Inflammatory macrophage treated with lipopolysaccharide for 4 hours (primary cell): ENCODE data around the gene ZNF462.
"Not testable (repeated sequence)": the region's sequence is repeated elsewhere in the genome, so short reads cannot be mapped to it uniquely, and the experiment has no call there.

Source experiments
- DNase-seq: peaks from one replicate; pipeline ENCODE4 v3.0.0-alpha.2; 2020

Gene ZNF462

DNA sequence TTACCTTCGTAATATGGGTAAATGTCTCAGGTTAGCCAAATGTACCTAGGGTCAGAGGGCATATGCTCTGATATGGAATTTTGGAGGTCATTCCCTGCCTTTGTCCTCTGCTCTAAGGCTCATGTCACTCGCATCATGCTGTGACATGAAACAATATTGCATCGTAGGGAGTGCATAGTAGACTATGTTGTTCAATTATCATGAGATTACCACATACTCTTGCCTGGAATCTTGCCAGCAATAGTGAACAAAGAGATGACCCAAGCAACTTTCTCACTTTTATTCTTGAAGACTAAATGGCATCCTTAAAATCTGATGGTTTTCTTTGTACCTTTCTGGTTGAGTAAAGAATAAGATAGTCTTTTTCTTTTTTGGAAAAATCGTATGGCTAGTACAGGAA, 27.6 kb downstream of the ZNF462 start:
- DNase-seq = peak; percentile 35

DNA sequence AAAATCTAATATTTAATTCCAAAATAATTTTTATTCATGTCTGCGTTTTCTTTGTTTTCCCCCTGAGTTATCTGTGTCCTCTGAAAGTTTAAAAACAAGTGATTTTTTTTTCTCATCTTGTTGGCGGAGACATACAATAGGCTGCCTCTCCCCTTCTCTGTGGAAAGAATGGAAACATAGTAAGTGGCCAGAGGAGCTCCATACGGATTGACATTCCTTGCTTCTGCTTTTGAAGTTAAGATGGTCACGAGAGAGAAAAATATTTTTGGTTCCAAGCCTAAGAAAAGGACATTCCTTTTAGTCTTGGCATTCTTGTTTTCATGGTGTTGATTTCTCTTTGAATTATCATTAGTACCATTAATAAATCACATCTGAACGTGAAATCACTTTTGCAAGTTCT, 28.3 kb downstream of the ZNF462 start:
- DNase-seq = no peak

DNA sequence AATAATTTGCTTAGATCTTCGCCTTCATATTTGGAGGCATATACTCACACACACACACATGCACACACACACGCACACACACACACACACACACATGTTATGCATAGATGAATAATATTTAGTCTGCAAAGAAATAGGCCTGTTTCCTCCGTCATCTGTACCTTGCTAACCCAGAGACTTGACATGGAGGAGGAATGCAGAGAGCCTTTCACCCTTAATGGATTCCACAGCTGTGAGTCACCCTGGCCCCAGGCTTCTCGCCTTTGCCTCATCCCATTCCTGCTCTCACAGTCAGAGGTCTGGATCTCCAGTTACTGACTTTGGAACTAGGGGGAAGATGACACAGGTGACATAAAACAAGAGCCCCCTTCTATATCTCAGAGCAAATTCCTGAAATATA, 29.7 kb downstream of the ZNF462 start:
- no peak for DNase-seq

DNA sequence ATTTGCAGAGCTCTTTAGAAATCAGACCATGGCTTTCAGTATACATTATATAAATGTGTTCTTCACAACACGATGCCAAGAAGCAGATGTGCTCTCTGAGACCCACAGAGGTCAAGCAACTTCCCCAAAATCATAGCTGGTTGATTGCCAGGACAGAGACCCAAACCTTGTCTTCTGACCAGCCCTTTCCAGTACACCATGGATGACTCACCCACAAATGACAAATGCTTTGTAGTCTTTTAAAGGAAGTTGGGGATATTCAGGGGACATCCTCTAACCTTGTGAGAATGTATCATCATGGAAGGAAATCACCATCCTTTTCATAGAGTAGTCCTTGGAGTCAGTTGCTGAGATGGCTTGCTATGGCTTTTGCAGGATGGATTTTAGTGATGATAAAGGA, 30.1 kb downstream of the ZNF462 start:
- DNase-seq = peak; percentile 89

DNA sequence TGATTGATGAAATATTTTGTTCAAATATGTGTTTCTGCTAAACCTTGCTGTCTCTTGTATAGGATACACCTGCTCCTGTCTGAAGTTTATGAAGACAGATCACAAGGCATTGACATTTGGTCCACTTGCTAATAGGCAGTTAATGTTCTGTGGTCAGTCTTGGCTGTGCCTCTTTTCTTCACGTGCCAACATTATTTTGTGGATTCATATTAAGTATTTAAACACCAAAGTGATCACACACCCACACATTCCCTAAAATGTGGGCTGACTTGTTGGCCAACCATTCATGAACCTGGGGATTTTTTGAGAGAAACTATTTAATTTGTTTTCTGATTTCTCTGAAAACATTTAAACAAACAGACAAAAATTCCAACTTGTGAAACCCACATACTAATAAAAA, 33.7 kb downstream of the ZNF462 start:
- no peak for DNase-seq

DNA sequence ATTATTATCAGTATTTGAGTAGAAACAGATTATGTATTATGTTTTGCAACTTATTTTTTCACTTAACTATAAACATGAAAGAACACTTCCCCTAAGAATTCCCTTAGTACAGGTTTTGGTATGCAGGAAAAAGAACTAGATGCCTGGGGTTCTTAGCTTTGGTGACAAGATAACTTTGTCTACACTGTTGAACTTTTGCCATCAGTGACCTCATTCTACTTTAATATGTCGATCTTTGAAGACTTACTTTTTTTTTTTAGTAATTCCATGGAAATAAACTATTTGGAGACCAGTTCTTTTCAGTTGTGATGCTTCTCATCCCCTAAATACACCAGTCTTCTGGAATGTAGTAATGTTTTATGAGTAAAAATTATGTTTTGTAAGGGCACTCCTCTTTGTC, 34.3 kb downstream of the ZNF462 start:
- DNase-seq = no peak

DNA sequence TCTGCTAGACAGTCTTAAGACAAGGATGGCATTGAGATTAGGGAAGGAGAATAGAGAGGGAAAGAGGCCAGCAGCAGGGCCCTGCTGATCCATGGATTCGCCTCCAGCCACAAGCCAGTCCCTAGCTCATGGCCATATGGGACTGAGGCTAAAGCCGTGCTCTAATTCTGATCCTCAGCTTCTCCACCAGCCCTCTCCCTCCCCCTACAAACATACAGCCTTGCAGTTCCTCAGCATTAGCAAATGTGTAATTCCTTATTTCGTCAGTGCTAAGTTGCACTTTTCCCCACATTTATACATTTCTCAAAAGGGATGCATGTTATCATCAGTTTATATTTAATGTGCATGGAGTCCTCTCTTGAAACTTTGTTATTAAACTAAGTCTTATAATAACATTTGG, 34.8 kb downstream of the ZNF462 start:
- DNase-seq = peak; percentile 24

DNA sequence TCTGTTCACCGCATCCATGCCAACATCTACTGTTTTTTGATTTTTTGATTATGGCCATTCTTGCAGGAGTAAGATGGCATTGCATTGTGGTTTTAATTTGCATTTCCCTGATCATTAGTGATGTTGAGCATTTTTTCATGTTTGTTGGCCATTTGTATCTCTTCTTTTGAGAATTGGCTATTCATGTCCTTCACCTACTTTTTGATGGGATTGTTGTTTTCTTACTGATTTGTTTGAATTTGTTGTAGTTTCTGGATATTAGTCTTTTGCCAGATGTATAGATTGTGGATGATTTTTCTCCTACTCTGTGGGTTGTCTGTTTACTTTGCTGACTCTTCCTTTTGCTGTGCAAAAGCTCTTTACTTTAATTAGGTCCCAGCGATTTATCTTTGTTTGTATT, 37.6 kb downstream of the ZNF462 start:
- DNase-seq = not testable (repeated sequence)

DNA sequence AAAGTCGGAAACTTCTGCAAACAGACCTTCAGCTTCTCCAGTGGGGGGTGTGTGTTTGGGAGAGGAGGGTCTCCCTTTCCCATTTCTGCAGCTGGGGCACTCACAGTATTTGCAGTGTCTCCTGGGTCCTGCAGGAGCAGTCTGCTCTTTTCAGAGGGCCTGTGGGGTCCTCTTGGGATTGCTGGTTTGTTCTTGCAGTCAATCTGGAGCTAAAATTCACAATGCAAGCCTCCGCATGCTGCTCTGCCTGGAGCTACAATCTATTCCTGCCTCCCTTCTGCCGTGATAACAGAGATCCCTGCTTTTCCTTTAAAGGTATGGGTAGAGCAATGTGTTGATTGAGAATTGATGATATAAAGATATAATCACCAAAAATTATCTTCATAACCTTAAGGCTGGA, 43.2 kb downstream of the ZNF462 start:
- no peak for DNase-seq

DNA sequence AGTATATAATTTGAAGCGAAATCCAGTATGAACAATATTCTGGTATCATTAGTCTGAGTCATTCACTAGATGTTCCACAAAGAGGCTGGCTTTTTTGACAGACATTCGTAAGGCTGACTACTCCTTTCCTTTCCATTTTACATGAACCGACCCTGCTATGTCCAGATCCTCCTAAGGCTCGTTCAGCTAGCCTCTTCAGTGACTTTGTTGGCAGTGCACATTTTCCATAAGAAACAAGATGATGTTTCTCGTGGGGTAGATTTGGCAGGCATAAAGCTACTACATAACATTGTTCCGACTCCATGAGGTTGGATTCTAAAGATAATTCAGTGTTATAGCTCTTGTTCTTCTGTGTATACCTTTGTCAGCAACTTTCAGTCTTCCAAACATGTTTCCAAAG, 49.0 kb downstream of the ZNF462 start:
- no peak for DNase-seq

DNA sequence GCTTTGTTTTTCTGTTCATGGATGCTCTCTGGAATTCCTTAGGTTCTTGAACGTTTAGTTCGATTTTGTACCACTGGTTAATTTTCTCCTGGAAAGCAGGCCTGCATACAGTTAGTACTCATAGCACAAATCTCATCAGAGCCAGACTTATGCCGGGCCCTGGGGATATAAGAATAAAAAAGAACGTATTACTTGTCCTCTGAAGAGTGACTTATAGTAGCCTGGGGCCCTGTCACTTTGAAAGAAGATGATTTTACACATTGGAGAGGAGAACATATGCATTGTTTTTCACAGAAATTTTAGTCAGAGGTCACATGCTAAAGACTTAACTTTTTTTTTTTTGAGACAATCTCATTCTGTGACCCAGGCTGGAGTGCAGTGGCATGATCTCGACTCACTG, 50.3 kb downstream of the ZNF462 start:
- DNase-seq = no peak

DNA sequence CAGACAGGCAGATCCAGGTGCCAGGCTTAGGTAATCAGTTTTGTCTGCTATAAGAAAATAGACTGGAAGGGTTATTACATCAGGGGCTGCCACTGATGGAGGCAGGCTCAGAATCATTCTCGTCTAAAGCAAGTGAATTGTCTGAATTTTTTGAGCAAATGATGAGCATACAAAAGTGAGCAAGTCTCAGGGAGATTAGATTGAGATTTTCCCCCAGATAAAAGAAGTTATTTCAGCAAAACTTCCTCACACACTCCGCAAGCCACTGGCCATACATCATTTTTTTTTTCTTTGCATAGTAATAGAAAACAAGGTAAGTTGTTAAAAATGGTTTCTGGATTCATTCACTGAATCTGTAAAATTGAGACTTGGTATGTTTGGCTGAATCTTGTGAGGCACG, 52.9 kb downstream of the ZNF462 start:
- no peak for DNase-seq

DNA sequence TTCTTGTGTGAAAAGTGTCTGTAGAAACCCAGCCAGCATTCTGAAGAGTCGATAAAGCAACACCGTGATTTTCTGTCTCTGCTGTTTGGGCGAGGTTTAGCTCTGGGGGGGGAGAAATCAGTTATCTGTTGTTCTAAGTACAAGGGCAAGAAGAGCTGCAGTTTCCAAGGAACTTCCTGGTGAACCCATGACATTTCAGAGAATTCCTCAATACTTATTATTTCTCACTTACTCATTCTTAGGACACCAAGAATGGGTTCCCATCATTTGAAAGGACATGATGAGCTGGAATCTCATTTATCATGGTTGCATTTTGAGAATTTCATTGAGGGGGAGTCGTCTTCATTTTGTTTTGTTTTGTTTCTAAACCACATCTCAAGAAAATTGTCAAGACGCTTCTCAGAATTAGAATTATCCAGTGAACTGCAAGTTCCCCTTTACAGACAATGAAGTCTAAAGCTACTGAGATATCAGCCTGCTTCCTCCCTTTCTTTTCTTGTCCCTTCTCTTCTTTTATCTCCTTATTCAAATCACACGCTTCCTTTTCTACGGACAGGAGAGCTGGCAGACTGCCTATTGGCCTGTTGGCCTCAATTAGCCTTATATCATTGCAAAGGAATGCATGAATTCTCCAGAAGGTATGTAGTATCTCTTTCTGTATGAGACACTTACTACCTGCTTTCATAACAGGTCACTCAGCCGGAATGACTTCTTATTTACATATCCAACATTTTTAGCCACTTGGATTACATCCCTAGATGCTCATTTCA, 53.7 kb downstream of the ZNF462 start:
- DNase-seq = no peak

DNA sequence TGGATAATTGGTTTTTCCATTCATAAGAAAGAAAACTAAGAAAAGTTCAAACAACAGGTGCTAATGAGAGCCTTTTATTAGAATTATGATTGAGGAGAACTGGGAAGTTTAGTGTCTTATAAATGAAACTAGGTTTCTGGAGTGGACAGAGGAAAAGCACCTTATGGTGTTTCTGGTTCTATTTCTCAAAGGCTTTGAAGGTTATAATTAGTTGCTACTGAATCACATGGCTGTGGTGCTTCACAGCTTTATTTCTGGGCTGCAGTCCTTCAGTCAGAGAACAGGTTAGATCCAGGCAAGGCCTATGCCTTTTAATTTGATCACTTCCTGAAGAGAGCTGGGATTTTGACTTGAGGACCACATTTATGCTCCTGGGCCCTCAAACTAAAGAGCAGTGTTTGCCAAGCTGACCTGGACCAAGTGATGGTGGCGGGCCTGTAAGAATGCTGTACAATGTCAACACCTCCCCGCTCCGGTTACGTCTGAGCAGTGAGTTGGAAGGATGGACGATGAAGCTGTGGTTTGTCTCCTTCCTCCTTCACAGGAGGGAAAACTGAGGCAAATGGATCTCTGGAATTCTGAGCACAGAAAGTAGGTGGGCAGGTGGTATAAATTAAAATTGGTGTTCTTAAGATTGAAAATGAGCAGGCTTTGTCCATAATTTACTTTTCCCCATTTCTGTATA, 56.0 kb downstream of the ZNF462 start:
- no peak for DNase-seq

DNA sequence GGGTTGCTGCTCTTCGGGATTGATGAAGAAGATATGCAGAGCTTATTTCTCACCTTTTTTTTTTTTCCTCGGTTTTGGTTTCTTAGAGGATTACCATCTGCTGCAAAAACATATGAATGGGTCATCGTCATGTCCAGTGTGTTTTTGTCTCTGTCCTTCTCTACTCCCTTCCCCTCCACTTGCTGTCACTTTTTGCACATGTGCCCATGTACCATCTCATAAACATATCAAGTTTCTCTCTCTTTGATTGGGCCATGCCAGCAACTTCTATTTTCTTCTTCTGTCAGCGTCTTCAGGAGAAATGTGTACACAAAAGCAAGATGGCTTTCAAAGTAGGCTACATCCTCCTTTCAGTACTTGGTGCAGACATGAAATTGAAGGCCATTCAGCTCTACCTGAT, 57.1 kb downstream of the ZNF462 start:
- no peak for DNase-seq

DNA sequence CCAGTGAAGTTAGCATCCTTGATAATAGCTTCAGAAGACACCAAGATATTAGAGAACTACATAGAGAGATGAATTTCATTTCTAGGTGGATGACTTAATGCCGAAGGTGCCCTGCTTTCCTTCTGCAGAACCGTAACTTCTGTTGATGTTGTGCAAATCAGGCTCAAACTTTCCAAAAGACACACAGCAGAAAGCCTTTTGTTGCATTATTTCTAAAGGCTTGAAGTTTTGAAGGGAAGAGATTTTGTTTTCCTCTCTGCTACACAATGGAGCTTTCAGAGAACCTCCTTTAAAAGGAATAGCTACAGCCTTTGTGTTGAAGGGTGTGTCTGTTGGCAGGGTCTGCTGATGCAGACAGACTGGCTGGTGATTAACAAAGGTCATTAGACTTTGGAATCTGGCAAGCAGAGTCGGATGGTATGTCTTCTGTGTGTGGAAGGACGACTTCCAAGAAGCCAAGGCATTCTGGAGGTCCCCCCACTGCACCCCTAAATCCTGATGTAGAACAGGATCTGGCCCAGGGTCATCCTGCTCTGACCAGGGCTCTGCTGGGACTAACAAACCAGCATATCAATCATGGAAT, 57.8 kb downstream of the ZNF462 start:
- DNase-seq = no peak

DNA sequence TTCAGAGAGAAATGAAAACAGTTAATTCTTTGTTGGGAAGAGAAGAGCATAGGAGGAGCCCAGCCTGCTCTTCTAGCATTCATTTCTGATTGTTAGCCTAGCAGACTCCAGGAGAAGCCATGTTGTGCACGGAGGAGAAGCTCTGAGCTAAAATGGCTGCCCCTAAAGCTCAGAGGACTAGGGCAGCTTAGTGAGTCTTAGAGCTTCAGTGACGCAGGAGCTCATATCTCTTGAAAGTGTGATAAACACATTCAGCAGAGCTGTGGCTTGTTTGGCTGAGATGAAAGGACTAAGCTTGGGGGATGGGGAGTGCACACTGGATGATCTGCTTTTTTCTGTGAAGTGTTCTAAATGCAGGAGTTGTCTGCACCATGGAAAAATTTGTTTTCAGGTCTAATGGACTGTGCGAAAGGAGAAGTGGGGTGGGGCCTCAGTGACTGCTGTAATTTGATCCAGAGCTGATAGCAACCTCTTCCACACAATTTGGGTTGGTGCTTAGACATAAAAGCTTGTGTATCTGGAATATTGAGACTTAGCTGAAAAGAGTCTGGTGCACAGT, 58.5 kb downstream of the ZNF462 start:
- no peak for DNase-seq

DNA sequence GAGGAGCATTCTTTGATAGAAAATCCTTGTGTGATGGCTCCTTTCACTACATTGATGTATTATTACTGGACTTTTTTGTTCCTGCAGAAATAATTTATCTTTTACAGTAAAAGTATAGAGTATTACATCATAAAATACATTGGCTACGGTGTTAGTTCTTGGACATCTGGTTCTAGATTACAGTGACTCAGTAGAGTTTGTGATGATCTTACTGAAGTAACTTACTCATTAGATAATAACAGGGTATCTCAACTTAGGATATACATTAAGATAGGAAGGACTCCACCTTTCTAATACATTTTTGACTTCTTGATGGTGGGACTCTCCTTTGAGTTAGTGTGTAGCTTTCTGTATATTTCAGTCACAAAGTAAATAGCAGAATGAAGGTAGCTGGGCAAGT, 59.1 kb downstream of the ZNF462 start:
- no peak for DNase-seq

DNA sequence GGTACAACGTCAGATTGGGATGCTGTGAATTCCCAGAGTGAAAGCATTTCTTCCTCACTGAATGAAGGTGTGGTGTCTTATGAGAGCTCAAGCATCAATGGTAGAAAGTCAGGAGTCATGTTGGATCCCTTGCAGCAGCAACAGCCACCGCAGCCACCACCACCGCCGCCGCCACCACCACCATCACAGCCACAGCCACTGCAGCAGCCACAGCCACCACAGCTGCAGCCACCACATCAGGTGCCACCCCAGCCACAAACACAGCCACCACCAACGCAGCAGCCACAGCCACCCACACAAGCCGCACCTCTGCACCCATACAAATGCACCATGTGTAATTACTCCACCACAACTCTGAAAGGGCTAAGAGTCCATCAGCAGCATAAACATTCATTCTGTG, 62.4 kb downstream of the ZNF462 start:
- no peak for DNase-seq

DNA sequence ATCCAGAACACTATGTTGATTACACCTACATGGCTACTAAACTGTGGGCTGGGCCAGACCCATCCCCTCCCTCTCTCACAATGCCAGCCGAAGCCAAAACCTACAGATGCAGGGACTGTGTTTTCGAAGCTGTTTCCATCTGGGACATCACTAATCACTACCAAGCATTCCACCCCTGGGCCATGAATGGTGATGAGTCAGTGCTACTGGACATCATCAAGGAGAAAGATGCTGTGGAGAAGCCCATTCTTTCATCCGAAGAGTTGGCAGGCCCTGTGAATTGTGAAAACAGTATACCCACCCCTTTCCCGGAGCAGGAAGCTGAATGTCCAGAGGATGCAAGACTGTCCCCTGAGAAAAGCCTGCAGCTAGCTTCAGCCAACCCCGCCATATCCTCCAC, 65.0 kb downstream of the ZNF462 start:
- DNase-seq = no peak

DNA sequence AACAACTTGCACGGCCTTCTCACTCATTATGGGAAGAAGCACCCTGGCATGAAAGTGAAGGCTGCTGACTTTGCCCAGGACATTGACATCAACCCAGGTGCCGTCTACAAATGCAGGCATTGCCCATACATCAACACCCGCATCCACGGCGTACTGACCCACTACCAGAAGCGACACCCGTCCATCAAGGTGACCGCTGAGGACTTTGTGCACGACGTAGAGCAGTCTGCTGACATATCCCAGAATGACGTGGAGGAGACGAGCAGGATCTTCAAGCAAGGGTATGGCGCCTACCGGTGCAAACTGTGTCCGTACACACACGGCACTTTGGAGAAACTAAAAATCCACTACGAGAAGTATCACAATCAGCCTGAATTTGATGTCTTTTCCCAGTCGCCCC, 65.4 kb downstream of the ZNF462 start:
- no peak for DNase-seq

DNA sequence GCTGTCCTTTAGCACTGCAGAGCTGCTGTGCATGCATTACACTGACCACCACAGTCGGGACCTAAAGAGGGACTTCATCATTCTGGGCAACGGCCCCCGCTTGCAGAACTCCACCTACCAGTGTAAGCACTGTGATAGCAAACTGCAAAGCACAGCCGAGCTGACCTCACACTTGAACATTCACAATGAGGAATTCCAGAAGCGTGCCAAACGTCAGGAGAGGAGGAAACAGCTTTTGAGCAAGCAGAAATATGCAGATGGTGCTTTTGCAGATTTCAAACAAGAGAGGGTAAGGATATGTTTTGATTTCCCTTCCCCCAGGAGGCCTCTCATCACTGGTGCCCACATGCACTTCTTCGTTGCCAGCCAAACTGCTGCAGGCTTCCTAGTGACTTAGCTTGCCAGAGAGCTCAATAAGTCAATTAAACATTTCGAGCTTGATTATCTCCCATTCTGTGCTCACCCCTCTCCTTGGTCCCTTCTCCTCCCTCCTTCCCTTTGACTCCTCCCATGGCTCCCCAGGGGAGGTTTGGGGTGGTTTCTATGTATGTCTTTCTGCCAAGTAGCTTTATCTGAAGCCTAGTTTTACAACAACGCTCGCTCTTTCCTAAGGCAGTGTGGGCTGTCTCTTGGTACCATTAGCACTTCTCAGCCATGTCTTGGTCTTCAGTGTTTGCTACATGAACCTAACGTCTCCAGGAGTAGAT, 66.7 kb downstream of the ZNF462 start:
- DNase-seq = no peak

DNA sequence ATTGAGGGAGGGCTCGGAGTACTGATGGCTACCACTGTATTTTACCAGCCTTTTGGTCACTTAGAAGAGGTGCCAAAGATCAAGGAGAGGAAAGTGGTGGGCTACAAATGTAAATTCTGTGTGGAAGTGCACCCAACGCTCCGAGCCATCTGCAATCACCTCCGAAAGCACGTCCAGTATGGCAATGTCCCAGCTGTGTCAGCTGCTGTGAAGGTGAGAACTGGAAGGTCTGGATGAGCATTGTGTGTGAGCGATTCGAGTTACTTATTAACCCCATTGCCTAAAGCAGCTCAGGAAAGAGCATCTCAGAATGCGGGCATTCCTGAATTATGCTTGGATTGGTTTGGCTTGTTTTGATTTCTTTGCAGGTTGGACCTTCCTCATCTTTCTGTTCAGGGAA, 67.5 kb downstream of the ZNF462 start:
- DNase-seq = no peak

DNA sequence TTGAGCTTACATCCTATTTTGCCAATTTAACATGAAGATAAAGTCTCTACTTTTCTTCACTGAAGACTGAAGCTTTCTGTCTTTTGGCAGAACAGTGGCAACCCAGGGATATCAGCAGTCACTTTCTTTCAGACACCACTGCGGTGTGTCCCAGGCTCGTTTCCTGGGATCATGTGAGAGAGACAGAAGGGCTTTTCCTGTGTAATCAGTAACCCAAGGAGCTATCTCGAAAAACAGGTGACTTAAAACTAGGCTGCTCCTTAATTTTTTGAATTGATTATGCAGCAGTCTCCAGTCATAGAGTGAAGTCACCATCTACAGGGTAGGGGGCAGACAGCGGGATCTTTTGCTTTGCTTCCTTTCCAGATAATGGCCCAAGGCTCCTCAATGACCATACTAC, 68.5 kb downstream of the ZNF462 start:
- no peak for DNase-seq
